ENCODE results near the gene ZNF2.

DNA sequence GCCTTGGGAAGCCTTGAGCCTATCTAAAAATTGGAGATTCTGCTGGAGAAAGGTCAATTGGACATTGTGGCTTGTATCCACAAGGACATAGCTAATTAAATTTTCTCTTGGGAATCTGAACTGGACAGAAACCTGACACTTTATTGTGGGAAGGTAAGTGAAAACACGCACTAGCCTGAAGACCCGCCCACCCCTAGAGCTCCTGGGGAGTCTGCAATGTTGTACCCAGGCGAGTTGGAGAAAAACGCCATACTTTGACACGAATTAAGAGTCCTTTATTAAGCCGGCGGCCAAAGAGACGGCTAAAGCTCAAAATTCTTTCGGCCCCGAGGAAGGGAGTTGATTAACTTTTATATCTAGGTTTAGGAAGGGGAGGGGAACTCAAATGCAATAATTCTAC is 40.5 kb downstream of the ZNF2 start:
- TF ChIP-seq, protein P1, sequence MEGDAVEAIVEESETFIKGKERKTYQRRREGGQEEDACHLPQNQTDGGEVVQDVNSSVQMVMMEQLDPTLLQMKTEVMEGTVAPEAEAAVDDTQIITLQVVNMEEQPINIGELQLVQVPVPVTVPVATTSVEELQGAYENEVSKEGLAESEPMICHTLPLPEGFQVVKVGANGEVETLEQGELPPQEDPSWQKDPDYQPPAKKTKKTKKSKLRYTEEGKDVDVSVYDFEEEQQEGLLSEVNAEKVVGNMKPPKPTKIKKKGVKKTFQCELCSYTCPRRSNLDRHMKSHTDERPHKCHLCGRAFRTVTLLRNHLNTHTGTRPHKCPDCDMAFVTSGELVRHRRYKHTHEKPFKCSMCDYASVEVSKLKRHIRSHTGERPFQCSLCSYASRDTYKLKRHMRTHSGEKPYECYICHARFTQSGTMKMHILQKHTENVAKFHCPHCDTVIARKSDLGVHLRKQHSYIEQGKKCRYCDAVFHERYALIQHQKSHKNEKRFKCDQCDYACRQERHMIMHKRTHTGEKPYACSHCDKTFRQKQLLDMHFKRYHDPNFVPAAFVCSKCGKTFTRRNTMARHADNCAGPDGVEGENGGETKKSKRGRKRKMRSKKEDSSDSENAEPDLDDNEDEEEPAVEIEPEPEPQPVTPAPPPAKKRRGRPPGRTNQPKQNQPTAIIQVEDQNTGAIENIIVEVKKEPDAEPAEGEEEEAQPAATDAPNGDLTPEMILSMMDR (IDR thresholded peaks at IDR 0.05), result no peak
- no peak for TF ChIP-seq POLR2A (IDR thresholded peaks at IDR 0.05)

All from heart left ventricle (tissue), 13 donors.